Activated CD4-positive, alpha-beta T cell treated with anti-CD3 and anti-CD28 coated beads, Interleukin-2, amount 50 U/mL, for 24 hours (primary cell): ENCODE measurements around the gene CPEB2.
"Not testable (repeated sequence)": the region's sequence is repeated elsewhere in the genome, so short reads cannot be mapped to it uniquely, and the experiment has no call there.

ENCODE experiments used
- DNase-seq, 2 donors: peaks; one replicate each; pipeline ENCODE4 v3.0.0-alpha.2; 2020; ENCODE audit warnings: low read depth in 1 of 2, low spot score in 1 of 2

The CPEB2 gene

GRCh38 chr4:15043922-15044321, 41.6 kb downstream of the CPEB2 start:
- DNase-seq = no peak

DNA sequence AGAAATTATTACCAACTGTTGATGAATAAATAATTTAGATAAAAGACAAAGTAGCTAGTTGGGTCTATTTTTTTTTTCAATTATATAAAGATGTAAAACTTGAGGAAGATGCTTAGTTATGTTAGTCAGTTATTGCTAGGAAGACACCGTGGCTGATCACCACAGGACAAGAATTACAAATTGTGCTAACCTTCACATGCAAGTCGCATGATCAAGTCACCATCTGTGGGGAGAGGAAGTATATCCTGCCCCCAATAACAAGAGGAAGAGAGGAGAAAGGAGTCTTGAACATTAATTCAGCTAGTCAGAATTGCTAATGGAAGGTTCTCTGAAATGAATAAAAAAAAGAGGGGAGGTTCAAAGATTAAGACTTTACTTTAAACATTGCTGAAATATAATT, 52.3 kb downstream of the CPEB2 start:
- no peak for DNase-seq

DNA sequence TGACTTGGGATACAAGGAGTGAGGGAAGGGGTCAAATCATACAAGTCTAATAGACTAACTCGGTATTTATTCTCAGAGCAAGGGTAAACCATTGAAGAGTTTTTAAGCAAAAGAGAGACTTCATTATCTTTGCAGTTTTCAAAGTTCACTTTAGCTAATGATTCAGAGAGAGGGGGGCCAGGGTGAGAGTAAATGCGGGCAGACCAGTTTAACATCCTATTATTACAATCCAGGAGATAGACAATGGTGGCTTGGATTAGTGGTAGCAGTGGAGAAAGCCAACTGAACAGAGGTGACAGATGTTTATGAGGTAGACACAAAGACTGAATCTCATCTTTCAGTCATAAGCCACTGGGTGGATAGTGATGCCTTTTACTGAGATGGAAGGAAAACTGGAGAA, 57.9 kb downstream of the CPEB2 start:
- no peak for DNase-seq

DNA sequence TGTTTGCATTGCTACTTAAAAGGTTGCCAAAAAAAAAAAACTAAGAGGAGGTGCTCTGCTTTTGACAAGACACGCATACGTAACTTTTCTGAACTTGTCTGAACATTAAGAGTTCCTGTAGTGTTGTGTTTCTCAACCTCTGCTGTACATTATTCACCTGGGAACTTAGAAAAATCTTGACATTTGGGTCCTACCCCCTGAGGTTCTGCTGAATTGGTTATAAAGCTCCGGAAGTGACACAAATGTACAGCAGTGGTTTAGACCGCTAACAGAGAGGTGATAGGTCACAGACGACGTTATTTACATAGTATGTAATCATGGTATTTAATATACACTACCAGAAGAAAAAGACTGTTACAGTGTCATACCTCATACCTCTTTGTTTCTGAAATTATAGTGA, 61.1 kb downstream of the CPEB2 start:
- no peak for DNase-seq

GRCh38 chr4:15065516-15065915, 63.2 kb downstream of the CPEB2 start:
- no peak for DNase-seq

DNA sequence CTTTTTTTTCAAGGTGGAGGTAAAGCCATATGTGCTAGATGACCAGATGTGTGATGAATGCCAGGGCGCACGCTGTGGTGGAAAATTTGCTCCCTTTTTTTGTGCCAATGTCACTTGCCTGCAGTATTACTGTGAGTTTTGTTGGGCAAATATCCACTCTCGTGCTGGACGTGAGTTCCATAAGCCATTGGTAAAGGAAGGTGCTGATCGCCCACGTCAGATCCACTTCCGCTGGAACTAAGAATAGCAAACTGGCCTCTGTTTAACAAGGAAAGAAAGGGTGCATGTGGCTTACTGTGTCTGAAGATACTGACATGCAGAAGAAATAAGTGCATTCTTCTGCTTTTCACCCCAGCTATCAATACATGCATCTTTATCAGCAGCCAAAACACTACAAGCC, 63.9 kb downstream of the CPEB2 start:
- DNase-seq = no peak

DNA sequence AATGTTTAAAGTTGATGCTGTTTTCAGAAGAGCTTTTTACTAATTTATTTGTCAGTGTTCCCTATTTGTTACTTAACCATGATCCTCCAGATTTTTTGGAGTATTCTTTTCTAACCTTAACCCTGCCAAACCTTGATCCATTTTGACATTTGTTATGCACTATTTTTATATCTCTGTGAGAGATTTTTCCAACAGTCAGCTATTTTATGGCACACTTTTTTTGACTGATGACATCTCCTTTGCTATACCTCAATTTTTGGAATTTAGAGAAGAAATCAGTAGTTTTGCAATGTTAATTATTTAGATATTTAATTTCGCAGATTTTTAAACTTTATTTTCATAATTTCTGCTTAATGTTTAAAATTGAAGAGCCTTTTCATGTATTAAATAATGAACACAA, 66.0 kb downstream of the CPEB2 start:
- DNase-seq = no peak

DNA sequence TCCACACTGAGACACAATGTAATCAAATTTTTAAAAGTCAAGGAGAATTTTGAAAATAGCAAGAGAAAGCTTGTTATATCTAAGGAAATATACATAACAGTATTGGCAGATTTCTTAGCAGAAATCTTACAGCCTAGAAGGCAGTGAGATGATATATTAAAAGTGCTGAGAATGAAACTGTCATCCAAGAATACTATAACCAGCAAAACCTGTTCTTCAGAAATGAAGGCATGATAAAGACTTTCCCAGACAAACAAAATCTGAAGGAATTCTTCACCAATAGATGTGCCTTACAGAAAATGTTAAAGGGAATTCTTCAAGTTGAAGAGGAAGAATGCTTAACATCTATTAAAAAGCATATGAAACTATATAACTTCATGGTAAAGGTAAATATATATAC, 73.6 kb downstream of the CPEB2 start:
- no peak for DNase-seq

GRCh38 chr4:15077969-15078368, 75.7 kb downstream of the CPEB2 start:
- DNase-seq = no peak

DNA sequence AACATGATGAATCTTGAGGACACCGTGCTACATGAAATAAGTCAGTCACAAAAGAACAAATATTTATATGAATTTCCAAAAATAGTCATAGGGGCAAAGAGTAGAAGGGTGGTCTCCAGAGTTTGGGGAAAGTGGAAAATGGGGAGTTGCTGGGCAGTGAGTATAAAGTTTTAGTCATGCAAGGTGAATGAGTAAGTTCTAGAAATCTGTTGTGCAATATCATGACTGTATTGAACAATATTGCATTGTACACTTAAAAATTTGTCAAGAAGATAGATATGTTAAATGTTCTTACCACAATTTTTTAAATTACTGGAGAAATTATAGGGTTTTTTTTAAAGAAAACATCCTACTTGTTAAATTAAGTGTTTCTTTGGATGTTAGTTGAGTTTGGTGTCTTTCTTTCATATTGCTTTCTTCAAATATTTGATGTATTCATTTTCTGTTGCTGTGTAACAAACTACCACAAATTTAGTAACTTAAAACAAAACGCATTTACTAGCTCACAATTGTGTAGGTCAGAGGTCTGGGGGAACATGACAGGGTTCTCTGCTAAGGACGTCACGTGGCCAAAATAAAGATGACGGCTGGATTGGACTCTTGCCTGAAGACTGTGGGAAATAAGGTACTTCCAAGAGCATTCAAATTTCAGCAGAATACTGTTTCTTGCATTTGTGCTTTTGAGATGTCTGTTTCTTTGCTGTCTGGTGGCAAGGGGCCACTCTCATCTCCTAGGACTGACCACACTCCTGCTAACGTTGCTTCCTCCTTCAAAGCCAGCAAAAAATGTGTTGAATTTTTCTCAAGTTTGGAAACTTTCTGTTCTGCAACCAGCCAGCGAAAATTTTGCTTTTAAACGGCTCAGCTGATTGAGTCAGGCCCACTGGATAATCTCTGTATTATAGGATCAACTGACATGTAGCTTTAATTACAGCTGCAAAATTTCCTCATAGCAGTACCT, 76.7 kb downstream of the CPEB2 start:
- no peak for DNase-seq

DNA sequence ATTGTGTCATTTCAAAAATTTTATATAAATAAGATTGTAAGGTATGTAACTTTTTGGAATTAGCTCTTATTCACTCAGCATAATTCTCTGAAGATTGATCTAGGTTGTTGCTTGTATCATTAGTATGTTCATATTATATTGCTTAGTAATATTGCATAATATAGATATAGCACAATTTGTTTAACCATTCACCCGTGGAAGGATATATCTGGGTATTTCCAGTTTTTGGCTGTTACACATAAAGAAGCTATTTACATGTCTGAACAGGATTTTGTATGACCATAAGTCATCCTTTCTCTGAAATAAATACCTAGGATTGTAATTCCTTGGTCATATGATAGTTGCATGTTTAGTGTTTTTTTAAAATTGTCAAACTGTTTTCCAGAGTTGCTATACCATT, 82.5 kb downstream of the CPEB2 start:
- DNase-seq = no peak

GRCh38 chr4:15085762-15086161, 83.5 kb downstream of the CPEB2 start:
- DNase-seq = not testable (repeated sequence)

- DNase-seq = not testable (repeated sequence)
These were observed 84.0 kb downstream of the CPEB2 start for GRCh38 chr4:15086259-15086658.

DNA sequence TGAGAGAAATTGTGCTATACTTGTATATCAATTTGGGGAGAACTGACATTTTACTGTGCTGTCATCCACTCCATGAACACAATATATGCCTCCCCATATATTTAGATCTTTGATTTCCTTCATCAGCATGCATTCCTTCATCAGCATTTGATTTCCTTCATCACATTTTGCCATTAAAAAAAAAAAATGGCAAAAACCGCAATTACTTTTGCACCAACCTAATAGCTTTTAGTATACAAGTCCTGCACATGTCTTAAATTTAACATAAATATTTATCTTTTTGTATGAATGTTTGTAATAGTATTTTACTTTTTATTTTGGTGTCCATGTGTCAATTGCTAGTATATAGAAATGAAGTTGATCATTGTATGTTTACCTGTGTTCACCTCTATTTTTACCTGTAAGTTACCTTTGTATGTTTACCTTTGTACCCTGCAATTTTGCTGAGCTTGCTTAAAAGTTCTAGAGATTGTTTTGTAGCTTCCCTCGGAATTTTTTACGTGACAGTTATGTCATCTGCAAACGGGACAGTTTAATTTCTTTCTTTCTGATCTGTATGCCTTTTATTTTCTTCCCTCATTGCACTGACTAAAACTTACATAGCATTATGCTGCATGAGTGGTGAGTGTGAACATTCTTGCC, 86.2 kb downstream of the CPEB2 start:
- no peak for DNase-seq

DNA sequence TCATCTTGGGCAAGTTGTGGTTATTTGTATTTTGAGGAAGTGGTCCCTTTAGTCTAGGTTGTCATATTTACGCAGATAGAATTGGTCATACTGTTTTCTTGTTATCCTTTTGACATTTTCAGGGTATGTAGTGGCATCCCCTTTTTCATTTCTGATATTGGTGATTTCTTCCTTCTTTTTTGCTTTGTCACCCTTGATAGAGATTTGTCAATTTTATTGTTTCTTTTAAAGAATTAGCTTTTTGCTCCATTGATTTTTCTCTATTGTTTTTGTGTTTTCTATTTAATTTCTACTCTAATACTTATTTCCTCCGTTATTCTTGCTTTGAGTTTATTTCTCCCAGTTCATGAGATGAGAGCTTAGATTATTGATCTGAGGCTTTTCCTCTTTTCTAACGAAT, 87.7 kb downstream of the CPEB2 start:
- no peak for DNase-seq

- DNase-seq = no peak
These were observed 98.1 kb downstream of the CPEB2 start for GRCh38 chr4:15100380-15100779.

DNA sequence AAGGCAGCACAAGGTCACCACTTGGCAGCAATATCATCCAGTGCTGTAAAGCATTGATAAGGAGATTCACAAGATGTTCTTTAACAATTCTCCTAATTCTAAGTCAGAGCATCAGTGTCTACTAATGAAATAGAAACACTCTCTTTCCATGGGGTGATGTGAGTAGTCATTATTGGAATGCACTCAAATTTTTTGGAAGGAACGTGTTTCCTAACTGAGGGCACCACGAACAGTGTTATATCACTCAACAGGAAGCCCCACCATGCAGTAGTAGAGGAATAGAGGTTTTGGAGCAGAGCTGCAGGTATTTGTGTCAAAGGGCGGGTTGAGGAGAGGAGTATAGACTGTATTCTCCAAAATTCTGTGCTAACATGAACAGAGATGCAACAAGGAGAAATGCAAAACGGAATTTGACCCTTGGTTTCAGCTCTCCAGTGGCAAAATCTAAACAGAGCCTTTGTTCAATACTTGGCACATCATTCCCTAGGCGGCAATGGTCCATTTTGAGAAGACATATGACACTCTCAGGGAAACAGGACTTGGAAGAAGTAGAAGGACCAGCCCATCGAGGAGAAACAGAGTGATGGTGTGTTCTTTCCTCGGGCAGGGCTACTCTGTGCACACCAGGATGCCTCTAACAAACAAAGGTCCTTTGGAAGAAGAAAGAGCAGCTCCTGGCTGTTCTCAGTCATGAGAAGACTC, 98.9 kb downstream of the CPEB2 start:
- DNase-seq = no peak

DNA sequence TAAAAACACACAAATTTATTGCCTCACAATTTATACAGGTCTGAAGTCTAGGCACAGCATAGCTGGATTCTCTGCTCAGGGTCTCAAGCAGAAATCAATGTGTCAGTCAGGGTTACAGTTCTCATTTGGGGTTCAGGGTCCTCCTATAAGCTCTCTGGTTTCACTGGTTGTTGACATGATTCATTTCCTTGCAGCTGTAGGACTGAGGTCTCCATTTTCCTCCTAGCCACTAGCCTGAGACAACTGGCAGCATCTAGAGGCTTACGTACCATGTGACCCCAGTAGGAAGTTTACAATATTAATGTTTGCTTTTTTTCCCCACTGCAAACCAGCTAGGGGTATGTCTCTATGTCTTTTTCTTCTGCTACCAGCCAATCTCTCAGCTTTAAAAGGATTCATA, 102.5 kb downstream of the CPEB2 start:
- no peak for DNase-seq

DNA sequence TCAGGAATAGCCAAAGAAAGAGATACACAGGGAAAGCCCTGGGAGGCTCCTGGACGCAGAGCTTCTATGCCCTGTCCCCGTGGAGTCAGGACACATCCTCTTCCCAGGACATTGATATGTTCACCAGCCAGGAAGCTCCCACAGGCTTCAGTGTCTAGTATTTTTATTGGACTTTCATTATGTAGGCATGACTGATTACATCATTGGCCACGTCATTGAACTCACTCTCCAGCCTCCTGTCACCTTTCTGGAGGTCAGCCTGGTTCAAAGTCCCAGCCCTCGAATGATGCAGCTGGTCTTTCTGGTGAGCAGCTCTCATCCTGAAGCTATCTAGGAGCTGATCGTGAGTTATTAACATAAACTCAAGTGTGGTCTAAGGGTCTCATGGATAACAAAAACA, 104.1 kb downstream of the CPEB2 start:
- DNase-seq = no peak

- no peak for DNase-seq
These were observed 107.3 kb downstream of the CPEB2 start for GRCh38 chr4:15109600-15109999.

GRCh38 chr4:15110120-15110571, 107.9 kb downstream of the CPEB2 start:
- no peak for DNase-seq

- no peak for DNase-seq
These were observed 114.3 kb downstream of the CPEB2 start for GRCh38 chr4:15116509-15117079.
